K562 (cell line): Measurements from ENCODE around the gene PIGV. TPM values are rescaled to one million over a fixed set of nuclear protein-coding genes. Genes with fewer than 3 reads are reported as not detected.

Source experiments
- BDP1 ChIP-seq: IDR thresholded peaks from 3 replicates; pipeline ENCODE4 v1.6.1; 2011; ENCODE audit not compliant: insufficient read length, insufficient read depth
- C11orf30 ChIP-seq: fragments of 450-650 bp; IDR thresholded peaks from 2 replicates; pipeline ENCODE4 v1.6.1; 2016; ENCODE audit warnings: low read depth, mild to moderate bottlenecking
- CAMTA2 ChIP-seq: fragments of 250-450 bp; sonication (Bioruptor Pico); conservative IDR thresholded peaks from 2 replicates; pipeline ENCODE4 v1.5.1; 2022
- FOXM1 ChIP-seq, 2 experiments: fragments of 450-650 bp in 1 of 2; sonication (generic) in 1 of 2; formaldehyde crosslinking in 1 of 2; IDR thresholded peaks; 2 replicates each; pipeline versions ENCODE4 v1.6.1 to v1.9.0; 2017 to 2022; ENCODE audit warnings: low read depth in 2 of 2, mild to moderate bottlenecking in 2 of 2, missing genetic modification reagents in 1 of 2, moderate library complexity in 1 of 2
- GABPB2 ChIP-seq: fragments of 250-450 bp; sonication (Bioruptor Pico); conservative IDR thresholded peaks from 2 replicates; pipeline ENCODE4 v1.5.1; 2021; ENCODE audit warnings: mild to moderate bottlenecking
- HMGN3 ChIP-seq: IDR thresholded peaks from 2 replicates; pipeline ENCODE4 v1.6.1; 2011; ENCODE audit warnings: borderline replicate concordance, low read depth, mild to moderate bottlenecking, mixed read lengths, low read length; ENCODE audit not compliant: insufficient read length; ENCODE audit errors: extremely low read depth
- HNRNPH1 ChIP-seq: fragments of 200-400 bp; formaldehyde crosslinking; optimal IDR thresholded peaks from 2 replicates; pipeline ENCODE3; 2017; ENCODE audit warnings: low read depth, mild to moderate bottlenecking, low read length, moderate library complexity
- LCOR ChIP-seq: sonication (generic); formaldehyde crosslinking; IDR thresholded peaks from 2 replicates; pipeline ENCODE4 v1.8.0; 2022; ENCODE audit warnings: mild to moderate bottlenecking, missing genetic modification reagents
- NCOR1 ChIP-seq: fragments of 450-650 bp; IDR thresholded peaks from 2 replicates; pipeline ENCODE4 v1.6.1; 2016; ENCODE audit warnings: mild to moderate bottlenecking, moderate library complexity
- NR2C2 ChIP-seq, 2 experiments: fragments of 200-800 bp in 1 of 2; sonication (Bioruptor generic) in 1 of 2; sonication (generic) in 1 of 2; formaldehyde crosslinking in 1 of 2; IDR thresholded peaks; 2 replicates each; pipeline versions ENCODE4 v1.6.1 to v1.8.0; 2016 to 2022; ENCODE audit warnings: mild to moderate bottlenecking in 1 of 2, missing compliant biosample characterization in 1 of 2, missing genetic modification characterization in 1 of 2, missing genetic modification reagents in 1 of 2
- NR3C1 ChIP-seq: sonication (generic); formaldehyde crosslinking; IDR thresholded peaks from 2 replicates; pipeline ENCODE4 v1.8.1; 2022; ENCODE audit warnings: missing genetic modification reagents
- SAP30 ChIP-seq: fragments of 200-600 bp; sonication (generic); IDR thresholded peaks from 2 replicates; pipeline ENCODE4 v1.6.1; 2012; ENCODE audit warnings: borderline replicate concordance, low read depth, mild to moderate bottlenecking, moderate library complexity, low read length, control low read depth, inconsistent platforms; ENCODE audit not compliant: insufficient read depth, poor library complexity, severe bottlenecking
- ZC3H4 ChIP-seq: sonication (generic); formaldehyde crosslinking; IDR thresholded peaks from 2 replicates; pipeline ENCODE4 v1.9.0; 2021; ENCODE audit warnings: missing genetic modification reagents, borderline replicate concordance
- ZFPM2 ChIP-seq: fragments of 250-450 bp; sonication (Bioruptor Pico); IDR thresholded peaks from 2 replicates; pipeline ENCODE4 v1.5.1; 2022; ENCODE audit warnings: mild to moderate bottlenecking
- ZNF12 ChIP-seq: sonication (generic); formaldehyde crosslinking; IDR thresholded peaks from 2 replicates; pipeline ENCODE4 v1.4.0; 2020; ENCODE audit warnings: mild to moderate bottlenecking, missing genetic modification reagents
- ZNF79 ChIP-seq: fragments of 250-450 bp; sonication (Bioruptor Pico); IDR thresholded peaks from 2 replicates; pipeline ENCODE4 v1.4.0; 2020; ENCODE audit warnings: low read depth, mild to moderate bottlenecking, moderate library complexity
- polyA plus RNA-seq, 8 experiments: library from polyadenylated mRNA; depleted of rRNA in 4 of 8; stranded (reverse) in 5 of 8; unstranded in 3 of 8; fragments of >200 nt; fragmentation: Nextera tagmentation in 2 of 8; fragmentation: Illumina TruSeq in 1 of 8; extraction: Ambion mirVana in 2 of 8; extraction: Trizol in 1 of 8; gene quantifications; 2 replicates each; pipeline versions ENCODE4 v1.2.1 to v1.2.3, GENCODE V29; 2011 to 2014; ENCODE audit warnings: inconsistent platforms in 1 of 8, missing spikeins in 1 of 8
- total RNA-seq, 7 experiments: library from RNA; depleted of rRNA in 6 of 7; stranded (reverse); fragments of >200 nt in 6 of 7; fragmentation: Illumina TruSeq in 2 of 7; extraction: Trizol in 2 of 7; gene quantifications; 2 replicates each; pipeline versions ENCODE4 v1.2.1 to v1.2.3, GENCODE V29; 2011 to 2021; ENCODE audit warnings: low replicate concordance in 1 of 7
- TF ChIP-seq, protein P1 (sequence below): sonication (generic); formaldehyde crosslinking; IDR thresholded peaks from 2 replicates; pipeline ENCODE4 v1.8.0; 2022; ENCODE audit warnings: mild to moderate bottlenecking, missing genetic modification reagents
- TF ChIP-seq, protein P2 (sequence below): fragments of 250-450 bp; sonication (Bioruptor Pico); IDR thresholded peaks from 2 replicates; pipeline ENCODE4 v1.5.0; 2022; ENCODE audit warnings: mild to moderate bottlenecking
- TF ChIP-seq, protein P3 (sequence below): fragments of 450-650 bp; IDR thresholded peaks from 2 replicates; pipeline ENCODE4 v1.6.1; 2014; ENCODE audit warnings: low read depth, mild to moderate bottlenecking, moderate library complexity, borderline replicate concordance

Gene PIGV
- total and polyA plus RNA-seq, 9 of the 15 experiments (the other 6 are each of a cell fraction or from before 2014, with no cell fraction given) = 8.4 to 21.8 (median 11.7) TPM

DNA sequence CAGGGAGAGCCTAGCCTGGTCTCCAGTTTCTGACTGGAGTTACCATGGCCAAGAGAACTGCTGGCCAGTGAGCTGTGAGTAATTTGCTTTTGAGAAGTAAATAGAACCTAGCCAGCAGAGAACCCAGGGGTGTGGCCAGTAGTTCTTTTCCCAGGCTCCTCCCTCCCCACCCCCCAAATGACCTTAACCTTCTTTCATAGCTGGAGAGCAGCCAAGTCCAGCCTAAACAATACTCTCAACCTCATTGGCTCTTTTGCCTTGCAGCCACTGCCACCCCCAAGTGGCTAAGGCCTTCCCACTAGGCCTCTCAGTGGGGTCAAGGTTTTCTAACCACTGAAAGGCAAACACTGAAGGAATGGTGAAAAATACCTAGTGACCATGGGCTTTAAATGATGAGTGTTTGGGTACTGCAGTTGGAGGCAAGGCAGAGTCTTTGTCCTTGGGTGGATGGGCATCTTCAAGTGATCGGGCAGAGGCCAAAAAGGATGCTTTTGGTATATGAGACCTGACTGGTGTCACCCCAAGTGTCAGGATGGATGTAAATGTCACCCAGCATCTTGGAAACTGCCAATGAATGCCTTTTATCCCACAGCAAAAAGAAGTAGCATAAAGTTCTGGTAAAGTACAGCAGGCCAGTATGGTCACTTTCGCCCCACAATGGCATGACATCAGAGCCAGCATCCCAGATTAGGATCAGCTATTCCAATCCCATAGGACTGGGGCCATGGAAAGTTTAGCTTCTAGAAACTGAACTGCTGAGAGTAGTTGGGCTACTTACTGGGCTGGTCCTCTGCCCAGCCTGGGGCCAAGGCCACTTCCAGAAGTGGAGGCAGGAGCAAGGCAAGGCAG lies 3.5 kb upstream of the PIGV start (continued):
- TF ChIP-seq FOXM1 (IDR thresholded peaks at IDR 0.05; ENCODE audit: low read depth) (no peak), FOXM1 (CRISPR knock-in tag; IDR thresholded peaks at IDR 0.05; ENCODE audit: low read depth) (no peak), ZFPM2 (CRISPR knock-in tag) (no peak), NCOR1 (peak; percentile 38; the same call in 1 of the 2 replicates), NR3C1 (no peak), HNRNPH1 (no peak), LCOR (CRISPR knock-in tag) (peak; percentile 99), NR2C2 (CRISPR knock-in tag; IDR thresholded peaks at IDR 0.05) (no peak), NR2C2 (tag; IDR thresholded peaks at IDR 0.05) (peak; percentile 88), ZNF12 (CRISPR knock-in tag) (no peak), SAP30 (no peak), CAMTA2 (CRISPR knock-in tag) (no peak), C11orf30 (no peak), ZNF79 (CRISPR knock-in tag) (no peak), HMGN3 (no peak), GABPB2 (CRISPR knock-in tag) (no peak), ZC3H4 (CRISPR knock-in tag) (no peak), BDP1 (no peak)
- TF ChIP-seq, protein P1, sequence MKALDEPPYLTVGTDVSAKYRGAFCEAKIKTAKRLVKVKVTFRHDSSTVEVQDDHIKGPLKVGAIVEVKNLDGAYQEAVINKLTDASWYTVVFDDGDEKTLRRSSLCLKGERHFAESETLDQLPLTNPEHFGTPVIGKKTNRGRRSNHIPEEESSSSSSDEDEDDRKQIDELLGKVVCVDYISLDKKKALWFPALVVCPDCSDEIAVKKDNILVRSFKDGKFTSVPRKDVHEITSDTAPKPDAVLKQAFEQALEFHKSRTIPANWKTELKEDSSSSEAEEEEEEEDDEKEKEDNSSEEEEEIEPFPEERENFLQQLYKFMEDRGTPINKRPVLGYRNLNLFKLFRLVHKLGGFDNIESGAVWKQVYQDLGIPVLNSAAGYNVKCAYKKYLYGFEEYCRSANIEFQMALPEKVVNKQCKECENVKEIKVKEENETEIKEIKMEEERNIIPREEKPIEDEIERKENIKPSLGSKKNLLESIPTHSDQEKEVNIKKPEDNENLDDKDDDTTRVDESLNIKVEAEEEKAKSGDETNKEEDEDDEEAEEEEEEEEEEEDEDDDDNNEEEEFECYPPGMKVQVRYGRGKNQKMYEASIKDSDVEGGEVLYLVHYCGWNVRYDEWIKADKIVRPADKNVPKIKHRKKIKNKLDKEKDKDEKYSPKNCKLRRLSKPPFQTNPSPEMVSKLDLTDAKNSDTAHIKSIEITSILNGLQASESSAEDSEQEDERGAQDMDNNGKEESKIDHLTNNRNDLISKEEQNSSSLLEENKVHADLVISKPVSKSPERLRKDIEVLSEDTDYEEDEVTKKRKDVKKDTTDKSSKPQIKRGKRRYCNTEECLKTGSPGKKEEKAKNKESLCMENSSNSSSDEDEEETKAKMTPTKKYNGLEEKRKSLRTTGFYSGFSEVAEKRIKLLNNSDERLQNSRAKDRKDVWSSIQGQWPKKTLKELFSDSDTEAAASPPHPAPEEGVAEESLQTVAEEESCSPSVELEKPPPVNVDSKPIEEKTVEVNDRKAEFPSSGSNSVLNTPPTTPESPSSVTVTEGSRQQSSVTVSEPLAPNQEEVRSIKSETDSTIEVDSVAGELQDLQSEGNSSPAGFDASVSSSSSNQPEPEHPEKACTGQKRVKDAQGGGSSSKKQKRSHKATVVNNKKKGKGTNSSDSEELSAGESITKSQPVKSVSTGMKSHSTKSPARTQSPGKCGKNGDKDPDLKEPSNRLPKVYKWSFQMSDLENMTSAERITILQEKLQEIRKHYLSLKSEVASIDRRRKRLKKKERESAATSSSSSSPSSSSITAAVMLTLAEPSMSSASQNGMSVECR (CRISPR knock-in tag) = no peak
- TF ChIP-seq, protein P2, sequence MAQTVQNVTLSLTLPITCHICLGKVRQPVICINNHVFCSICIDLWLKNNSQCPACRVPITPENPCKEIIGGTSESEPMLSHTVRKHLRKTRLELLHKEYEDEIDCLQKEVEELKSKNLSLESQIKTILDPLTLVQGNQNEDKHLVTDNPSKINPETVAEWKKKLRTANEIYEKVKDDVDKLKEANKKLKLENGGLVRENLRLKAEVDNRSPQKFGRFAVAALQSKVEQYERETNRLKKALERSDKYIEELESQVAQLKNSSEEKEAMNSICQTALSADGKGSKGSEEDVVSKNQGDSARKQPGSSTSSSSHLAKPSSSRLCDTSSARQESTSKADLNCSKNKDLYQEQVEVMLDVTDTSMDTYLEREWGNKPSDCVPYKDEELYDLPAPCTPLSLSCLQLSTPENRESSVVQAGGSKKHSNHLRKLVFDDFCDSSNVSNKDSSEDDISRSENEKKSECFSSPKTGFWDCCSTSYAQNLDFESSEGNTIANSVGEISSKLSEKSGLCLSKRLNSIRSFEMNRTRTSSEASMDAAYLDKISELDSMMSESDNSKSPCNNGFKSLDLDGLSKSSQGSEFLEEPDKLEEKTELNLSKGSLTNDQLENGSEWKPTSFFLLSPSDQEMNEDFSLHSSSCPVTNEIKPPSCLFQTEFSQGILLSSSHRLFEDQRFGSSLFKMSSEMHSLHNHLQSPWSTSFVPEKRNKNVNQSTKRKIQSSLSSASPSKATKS = no peak
- TF ChIP-seq, protein P3, sequence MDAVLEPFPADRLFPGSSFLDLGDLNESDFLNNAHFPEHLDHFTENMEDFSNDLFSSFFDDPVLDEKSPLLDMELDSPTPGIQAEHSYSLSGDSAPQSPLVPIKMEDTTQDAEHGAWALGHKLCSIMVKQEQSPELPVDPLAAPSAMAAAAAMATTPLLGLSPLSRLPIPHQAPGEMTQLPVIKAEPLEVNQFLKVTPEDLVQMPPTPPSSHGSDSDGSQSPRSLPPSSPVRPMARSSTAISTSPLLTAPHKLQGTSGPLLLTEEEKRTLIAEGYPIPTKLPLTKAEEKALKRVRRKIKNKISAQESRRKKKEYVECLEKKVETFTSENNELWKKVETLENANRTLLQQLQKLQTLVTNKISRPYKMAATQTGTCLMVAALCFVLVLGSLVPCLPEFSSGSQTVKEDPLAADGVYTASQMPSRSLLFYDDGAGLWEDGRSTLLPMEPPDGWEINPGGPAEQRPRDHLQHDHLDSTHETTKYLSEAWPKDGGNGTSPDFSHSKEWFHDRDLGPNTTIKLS = peak; percentile 69; the same call in 1 of the 2 replicates
